Stimulated activated CD8-positive, alpha-beta memory T cell treated with anti-CD3 and anti-CD28 coated beads, Interleukin-15, amount 100 ng/mL, for 48 hours (primary cell): ENCODE measurements around the gene CLEC7A.

Experiments used
- DNase-seq, 2 donors: peaks; one replicate each; pipeline ENCODE4 v3.0.0-alpha.2; 2020; ENCODE audit warnings: low read depth in 2 of 2

CLEC7A gene

GRCh38 chr12:10094646-10095395 lies 35.2 kb downstream of the CLEC7A start:
- no peak for DNase-seq

GRCh38 chr12:10088955-10089900 lies 40.8 kb downstream of the CLEC7A start:
- DNase-seq = no peak

- no peak for DNase-seq
Observed at GRCh38 chr12:10088031-10088430, 42.0 kb downstream of the CLEC7A start.

- no peak for DNase-seq
Observed at GRCh38 chr12:10086387-10086786, 43.6 kb downstream of the CLEC7A start.

- no peak for DNase-seq
Observed at GRCh38 chr12:10084733-10085132, 45.3 kb downstream of the CLEC7A start.

- no peak for DNase-seq
Observed at GRCh38 chr12:10082117-10082874, 47.7 kb downstream of the CLEC7A start.

GRCh38 chr12:10075451-10075850 lies 54.5 kb downstream of the CLEC7A start:
- no peak for DNase-seq

- DNase-seq = no peak
Observed at GRCh38 chr12:10073261-10073660, 56.7 kb downstream of the CLEC7A start.

- no peak for DNase-seq
Observed at GRCh38 chr12:10072131-10072530, 57.9 kb downstream of the CLEC7A start.

GRCh38 chr12:10070380-10070779 lies 59.6 kb downstream of the CLEC7A start:
- DNase-seq = no peak

- DNase-seq = no peak
Observed at GRCh38 chr12:10069976-10070375, 60.0 kb downstream of the CLEC7A start.

GRCh38 chr12:10069099-10069498 lies 60.9 kb downstream of the CLEC7A start:
- DNase-seq = no peak

GRCh38 chr12:10068644-10069043 lies 61.4 kb downstream of the CLEC7A start:
- DNase-seq = no peak

- no peak for DNase-seq
Observed at GRCh38 chr12:10067942-10068341, 62.1 kb downstream of the CLEC7A start.

- DNase-seq = no peak
Observed at GRCh38 chr12:10067264-10067663, 62.7 kb downstream of the CLEC7A start.
